Hindlimb muscle (tissue), 1 donor: ENCODE data around the gene SLC16A11. TPM values are rescaled to one million over a fixed set of nuclear protein-coding genes. Genes with fewer than 3 reads are reported as not detected.
"Not testable (repeated sequence)": the region's sequence is repeated elsewhere in the genome, so short reads cannot be mapped to it uniquely, and the experiment has no call there.

Source experiments
- DNase-seq: peaks from one replicate; pipeline ENCODE4 v3.0.0-alpha.2; 2013
- polyA plus RNA-seq: library from polyadenylated mRNA; unstranded; fragments of 120-200 nt; gene quantifications from one replicate; pipeline ENCODE4 v1.2.1, GENCODE V29; 2013; ENCODE audit not compliant: insufficient read length

Gene SLC16A11
- polyA plus RNA-seq, 1 donor = 0.50 TPM

DNA sequence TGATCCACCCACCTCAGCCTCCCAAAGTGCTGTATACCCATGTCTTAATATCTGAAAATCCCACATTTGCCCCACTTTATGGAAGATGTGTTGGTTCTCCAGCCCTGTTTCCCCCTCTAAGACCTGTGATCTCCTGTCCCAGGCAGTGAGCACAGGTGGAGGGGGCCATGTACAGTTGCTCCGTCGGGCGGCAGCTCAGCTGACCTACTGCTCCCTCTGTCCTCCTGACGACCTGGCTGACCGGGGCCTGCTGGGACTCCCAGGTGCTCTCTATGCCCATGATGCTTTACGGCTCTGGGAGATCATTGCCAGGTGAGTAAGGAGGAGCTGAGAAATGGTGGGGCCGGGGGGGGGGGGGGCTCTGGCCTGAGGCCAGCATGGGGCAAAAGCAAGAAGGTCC, 38.2 kb downstream of the SLC16A11 start:
- DNase-seq = no peak

DNA sequence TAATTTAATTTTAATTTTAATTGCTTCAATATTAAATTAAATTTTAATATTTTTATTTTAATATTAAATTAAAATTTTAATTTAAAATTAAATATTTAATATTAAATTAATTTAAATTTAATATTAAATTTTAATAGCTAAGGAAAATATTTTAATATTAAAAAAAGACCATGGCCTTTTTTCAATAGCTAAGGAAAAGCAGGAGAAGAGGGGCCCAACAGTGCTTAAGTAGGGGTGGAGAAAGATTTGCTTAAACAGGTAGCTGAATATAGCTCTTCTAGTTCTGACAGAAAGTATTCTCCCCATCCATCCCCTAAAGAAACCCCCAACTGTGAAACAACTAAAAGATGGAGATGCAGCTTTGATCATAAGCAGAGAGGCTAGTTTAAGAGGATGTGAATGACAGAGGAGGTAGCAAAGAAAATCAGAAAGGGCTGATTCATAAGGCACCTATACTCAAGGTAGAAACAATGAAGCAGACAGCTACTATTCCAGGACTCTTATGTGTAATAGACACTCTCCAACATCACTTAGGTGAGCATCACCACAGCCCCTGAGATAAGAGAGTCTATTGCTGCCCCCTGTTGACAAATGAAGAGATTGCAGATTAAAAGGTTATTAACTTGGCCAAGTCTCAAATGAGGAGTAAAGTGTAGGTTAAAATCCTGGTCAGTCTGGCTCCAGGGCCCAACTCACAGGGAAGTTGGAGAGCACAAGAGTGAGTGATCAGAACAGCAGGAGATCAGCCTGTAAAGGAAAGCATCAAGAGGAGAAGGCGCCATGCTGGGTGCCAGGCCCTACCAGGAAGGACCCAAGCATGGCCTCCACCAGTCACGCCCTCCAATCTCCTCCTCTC, 39.3 kb downstream of the SLC16A11 start:
- DNase-seq = peak; percentile 62

DNA sequence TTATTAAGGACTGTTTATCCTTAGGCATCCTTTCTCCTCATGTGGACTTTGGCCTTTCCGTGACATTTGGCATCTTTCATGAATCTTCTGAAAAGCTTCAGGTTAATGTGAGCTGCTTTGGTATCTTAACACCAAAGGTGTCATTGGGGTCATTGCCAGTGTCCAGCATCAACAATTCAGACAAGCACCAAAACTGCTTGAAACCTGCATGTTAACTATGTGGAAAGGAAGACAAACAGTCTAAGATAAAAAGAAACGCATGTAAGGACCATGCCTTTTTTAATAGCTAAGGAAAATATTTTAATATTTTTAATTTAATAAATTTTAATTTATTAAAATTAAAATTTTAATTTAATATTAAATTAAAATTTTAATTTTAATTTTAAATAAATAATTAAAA, 40.1 kb downstream of the SLC16A11 start:
- DNase-seq = no peak

DNA sequence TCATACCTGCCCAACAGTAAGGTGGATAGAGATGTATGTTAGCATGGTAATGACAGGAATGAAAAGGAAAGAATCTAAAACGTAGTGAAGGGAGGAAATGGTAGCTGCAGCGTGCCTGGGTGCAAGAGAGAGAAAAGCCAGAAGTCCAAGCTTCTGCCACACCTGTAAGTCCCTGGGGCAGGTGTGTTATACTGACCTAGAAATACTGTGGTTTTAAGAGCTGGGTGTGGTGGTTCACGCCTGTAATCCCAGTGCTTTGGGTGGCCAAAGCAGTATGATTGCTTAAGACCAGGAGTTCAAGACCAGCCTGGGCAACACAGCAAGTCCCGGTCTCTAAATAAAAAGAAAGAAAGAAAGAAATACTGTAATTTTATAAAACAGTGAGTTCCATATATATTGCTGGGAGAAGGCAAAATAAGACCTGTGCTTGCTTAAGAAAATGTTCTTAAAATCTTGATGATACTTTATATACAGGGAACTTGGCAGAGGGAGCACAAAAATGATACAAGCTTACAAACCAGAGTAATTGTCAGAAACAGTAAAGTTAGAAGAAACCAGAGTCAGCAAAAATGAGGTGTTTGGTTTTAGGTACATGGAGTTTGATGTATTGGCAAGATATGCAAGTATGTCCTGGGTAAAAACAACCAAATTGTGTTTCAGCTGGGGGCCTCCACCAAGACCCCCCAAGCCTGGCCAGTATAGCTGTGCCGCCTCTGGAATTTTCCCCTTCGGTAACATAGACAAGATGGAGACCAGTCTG, 41.4 kb downstream of the SLC16A11 start:
- no peak for DNase-seq

DNA sequence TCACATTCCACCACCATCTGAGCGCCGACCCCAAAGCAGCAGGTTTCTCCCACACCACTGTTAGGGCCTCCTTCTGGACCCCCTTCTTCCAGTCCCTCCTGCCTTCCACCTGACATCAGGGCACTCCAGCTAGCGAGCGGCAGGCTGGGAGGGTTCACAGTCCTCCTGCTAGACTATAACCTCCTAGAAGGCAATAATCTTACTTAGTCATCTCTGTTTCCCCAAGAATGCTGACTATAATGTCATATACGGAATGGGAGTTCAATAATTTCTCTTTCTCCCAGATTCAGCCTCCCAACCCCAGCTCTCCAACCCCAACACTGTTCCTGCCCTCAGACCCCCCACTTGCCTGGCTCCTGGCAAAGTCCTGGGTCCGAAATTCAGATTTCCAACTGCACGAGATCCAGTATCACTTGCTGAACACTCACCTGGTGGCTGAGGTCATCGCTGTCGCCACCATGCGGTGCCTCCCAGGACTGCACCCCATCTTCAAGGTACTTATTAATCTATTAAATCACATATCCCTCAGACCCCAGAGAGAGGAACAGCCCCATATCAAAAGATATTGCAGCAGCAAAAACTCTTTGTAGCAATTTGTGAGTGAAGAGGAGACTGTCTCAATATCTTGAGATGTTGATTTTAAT, 42.5 kb downstream of the SLC16A11 start:
- DNase-seq = no peak

DNA sequence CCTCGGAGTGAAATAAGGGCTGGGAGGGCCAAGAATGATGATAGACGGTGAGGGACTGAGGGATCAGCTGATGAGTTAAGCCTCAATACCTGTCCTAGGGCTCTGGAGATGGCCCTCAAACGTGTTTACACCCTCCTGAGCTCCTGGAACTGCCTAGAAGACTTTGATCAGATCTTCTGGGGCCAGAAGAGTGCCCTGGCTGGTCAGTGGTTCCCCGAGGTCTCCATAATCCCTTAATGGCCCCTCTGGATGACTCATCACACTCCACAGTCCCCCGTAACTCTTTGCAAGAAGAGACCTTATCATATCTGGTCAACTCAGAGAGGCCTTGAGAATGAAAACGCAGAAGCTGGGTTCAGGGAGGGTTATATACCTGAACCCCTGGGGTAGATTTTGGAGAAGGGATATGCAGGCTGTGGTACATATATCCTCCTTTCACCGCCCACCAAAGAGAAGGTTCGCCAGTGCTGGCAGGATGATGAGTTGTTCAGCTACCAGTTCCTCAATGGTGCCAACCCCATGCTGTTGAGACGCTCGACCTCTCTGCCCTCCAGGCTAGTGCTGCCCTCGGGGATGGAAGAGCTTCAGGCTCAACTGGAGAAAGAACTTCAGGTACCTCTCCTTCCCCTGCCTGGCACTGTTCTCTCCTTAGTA, 44.9 kb downstream of the SLC16A11 start:
- no peak for DNase-seq

DNA sequence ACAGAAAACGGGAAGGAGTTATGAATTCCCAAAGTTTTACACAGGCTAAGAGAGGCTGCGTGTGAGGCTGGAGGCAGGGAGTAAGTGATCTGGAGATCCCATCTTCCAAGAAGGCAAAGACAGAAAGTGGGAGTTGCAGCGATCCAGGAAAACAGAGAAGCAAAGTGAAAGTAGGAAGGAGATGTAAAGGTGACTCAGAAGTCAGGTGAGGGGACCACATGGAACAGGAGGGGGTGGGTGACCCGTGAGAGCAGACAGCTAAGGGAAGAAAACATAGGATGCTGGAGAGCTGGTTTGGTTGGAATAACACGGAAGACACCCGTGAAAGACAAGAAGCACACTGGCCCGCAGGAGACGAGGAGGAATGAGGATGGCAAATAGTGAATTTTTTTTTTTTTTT, 46.7 kb downstream of the SLC16A11 start:
- DNase-seq = no peak

DNA sequence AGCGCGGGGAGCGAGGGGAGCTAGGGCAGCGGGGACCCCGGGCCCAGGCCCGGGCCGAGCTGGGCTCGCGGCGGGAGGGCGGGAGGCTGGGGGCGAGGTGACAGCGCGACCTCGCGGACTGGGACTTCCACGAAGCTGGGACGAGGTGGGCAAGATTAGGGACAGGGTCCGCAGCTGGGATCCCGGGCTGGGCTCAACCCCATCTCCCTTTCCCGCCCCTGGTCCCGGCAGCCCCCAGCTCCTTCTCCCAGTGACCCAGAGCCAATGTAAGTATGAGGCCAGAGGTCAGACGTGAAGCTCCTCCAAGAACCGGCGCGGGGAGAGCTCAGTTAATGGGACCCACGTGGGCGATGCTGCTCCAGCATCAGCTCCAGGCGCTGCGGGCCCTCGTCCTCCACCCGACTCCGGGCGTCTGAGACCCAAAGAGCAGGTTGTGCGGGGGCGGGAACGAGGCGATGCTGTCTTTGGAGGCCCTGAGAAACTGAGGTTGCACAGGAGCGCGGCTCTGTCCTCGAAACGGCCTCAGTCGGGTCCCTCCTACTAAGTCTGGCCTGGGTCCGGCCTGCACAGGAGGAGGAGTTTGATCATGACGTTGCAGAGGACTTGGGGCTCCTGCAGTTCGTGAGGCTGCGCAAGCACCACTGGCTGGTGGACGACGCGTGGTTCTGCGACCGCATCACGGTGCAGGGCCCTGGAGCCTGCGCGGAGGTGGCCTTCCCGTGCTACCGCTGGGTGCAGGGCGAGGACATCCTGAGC, 47.5 kb downstream of the SLC16A11 start:
- no peak for DNase-seq

DNA sequence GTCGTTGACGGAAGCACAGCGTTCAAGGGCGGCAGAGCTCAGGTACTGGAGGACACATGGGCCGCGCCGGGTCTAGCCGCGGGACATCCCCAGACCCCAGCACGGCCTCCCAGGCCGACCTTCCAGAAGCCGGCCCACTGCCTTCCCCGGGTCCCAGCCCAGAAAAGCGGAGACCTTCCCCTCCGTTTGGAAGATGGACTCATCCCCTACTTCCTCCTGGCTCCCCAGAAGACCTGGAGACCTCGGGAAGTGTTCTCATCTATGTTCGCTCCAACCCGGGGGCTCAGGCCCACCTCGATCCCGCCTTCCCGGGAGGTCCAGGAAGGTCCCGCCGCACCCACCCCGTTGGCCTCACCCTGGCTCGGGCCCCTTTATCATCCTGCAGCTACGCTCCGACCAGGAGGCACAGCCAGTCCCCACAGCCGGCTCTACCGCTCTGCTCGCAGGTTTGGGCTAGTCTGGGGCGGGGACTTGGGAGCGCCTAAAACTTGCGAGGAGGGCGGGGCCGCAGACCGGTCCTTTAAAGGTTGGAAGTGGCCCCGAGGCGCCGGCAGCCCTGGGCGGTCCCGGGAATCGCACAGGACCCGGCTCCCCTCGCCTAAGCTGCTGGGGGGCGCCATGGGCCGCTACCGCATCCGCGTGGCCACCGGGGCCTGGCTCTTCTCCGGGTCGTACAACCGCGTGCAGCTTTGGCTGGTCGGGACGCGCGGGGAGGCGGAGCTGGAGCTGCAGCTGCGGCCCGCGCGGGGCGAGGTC, 48.2 kb downstream of the SLC16A11 start, which contains the start of gene ALOX12:
Gene ALOX12, plus strand, starts transcription at position 550 of the 756 bp plus-strand sequence. Its CDS starts 69 bp downstream, at position 619.
- DNase-seq = no peak

DNA sequence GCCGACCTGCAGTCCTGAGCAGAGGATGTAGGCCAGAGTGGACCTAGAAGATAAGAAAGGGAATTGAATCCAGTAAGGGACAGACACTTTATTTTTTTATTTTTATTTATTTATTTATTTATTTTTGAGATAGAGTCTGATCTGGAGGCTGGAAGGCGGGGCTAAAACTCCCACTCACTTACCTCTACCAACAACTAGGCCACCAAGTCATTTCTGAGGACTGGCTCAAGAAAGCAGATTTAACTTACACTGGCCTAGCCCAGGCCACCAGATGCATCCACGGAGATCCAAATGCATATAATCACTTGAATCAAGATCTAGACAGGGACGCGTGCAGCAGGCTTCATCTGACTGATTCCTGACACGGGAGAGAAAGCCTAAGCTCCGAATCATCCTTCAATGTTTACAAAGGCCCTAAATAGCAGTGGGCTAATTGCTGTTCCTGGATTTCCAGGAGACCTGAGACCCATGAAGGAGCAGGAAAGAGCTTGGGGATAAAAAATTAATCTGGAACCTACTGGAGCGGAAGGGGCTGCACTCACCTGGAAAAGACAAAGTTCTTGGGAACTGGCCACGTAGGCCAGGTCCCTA, 49.1 kb downstream of the SLC16A11 start:
- DNase-seq = no peak

DNA sequence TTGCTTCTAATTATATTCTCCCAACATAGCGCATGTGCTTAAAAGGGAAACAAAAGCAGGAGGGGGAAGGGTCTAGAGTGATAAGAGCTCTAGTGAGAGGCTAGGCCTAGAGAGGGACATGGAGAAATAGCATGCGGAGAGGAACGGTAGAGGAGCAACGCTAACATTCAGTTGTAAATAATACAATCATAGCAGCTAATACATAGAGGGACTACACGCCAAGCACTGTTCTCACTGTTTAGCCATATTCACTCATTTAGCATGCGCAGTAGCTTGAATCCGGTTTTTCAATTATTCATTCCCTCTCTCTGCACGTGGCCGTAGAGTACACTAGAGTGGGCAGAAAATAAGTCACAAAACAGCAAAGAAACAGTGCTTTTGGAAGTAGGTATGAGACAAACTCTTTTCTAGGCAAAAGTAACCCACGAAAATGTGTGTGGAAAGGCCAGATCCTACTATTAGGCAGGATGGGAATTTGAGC, 49.7 kb downstream of the SLC16A11 start:
- no peak for DNase-seq

DNA sequence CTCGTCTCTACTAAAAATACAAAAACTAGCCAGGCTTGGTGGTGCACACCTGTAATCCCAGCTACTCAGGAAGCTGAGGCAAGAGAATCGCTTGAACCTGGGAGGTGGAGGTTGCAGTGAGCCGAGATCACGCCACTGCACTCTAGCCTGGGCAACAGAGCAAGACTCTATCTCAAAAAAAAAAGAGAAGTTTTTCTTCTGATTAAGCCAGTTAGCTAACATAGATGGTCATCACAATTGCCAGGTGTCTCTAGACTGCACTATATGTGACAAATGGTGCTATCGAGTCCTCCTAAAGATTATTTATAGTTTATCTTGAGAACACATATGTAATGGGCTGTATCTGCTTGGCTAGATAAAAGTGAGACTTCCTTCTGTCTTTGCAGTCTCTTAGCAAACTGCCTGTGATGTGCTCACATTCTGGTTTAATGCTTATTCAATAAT, 50.3 kb downstream of the SLC16A11 start:
- DNase-seq = not testable (repeated sequence)

Other genes starting within 250 kb of the SLC16A11 start
- not detected for gene TEKT1, start 212.4 kb downstream of the SLC16A11 start, polyA plus RNA-seq
- 0.79 TPM for gene ALOX12, start 48.0 kb downstream of the SLC16A11 start, polyA plus RNA-seq
- gene RNASEK, start 31.5 kb downstream of the SLC16A11 start, polyA plus RNA-seq = 123 TPM
- 20.9 TPM for gene BCL6B, start 21.0 kb downstream of the SLC16A11 start, polyA plus RNA-seq
- gene SLC16A13, start 8.1 kb downstream of the SLC16A11 start, polyA plus RNA-seq = 2.2 TPM
- gene CLEC10A, start 36.2 kb upstream of the SLC16A11 start, polyA plus RNA-seq = 1.7 TPM
- 0.36 TPM for gene ASGR2, start 70.7 kb upstream of the SLC16A11 start, polyA plus RNA-seq
- gene ASGR1, start 135.3 kb upstream of the SLC16A11 start, polyA plus RNA-seq = 1.8 TPM
- 18.6 TPM for gene DLG4, start 175.7 kb upstream of the SLC16A11 start, polyA plus RNA-seq
- 260 TPM for gene ACADVL, start 175.8 kb upstream of the SLC16A11 start, polyA plus RNA-seq
- gene DVL2, start 190.4 kb upstream of the SLC16A11 start, polyA plus RNA-seq = 40.6 TPM
- gene PHF23, start 195.4 kb upstream of the SLC16A11 start, polyA plus RNA-seq = 34.4 TPM
- gene GABARAP, start 198.4 kb upstream of the SLC16A11 start, polyA plus RNA-seq = 269 TPM
- 184 TPM for gene CTDNEP1, start 207.6 kb upstream of the SLC16A11 start, polyA plus RNA-seq
- gene ELP5, start 208.1 kb upstream of the SLC16A11 start, polyA plus RNA-seq = 46.1 TPM
- gene CLDN7, start 218.4 kb upstream of the SLC16A11 start, polyA plus RNA-seq = 1.6 TPM
- 42.0 TPM for gene SLC2A4, start 237.6 kb upstream of the SLC16A11 start, polyA plus RNA-seq